Measurements from ENCODE around the gene IFIH1.

The IFIH1 gene

GRCh38 chr2:162318328-162319180 is at the start of gene IFIH1:
TSS of gene IFIH1 (minus strand) at chr2:162318684. CDS start at chr2:162318307, 377 bp downstream.
- in situ Hi-C loops (cut with MboI; ENCODE audit: low pct_unique_long_range_greater_than_20kb, low sequenced_read_pairs), result no loop called here
- peak; percentile 90 for DNase-seq

GRCh38 chr2:162365392-162365791 is 46.9 kb upstream of the IFIH1 start:
- DNase-seq, result no peak
- in situ Hi-C loops (cut with MboI; ENCODE audit: low pct_unique_long_range_greater_than_20kb, low sequenced_read_pairs), result no loop called here

- DNase-seq, result no peak
- in situ Hi-C loops (cut with MboI; ENCODE audit: low pct_unique_long_range_greater_than_20kb, low sequenced_read_pairs), result no loop called here
Observed at GRCh38 chr2:162344617-162344950, 26.1 kb upstream of the IFIH1 start.

GRCh38 chr2:162343824-162344616 is 25.5 kb upstream of the IFIH1 start, which contains the start of gene GCA:
TSS of gene GCA (plus strand) at chr2:162344132. CDS start at chr2:162344249, 117 bp downstream.
- in situ Hi-C loops (cut with MboI; ENCODE audit: low pct_unique_long_range_greater_than_20kb, low sequenced_read_pairs), result no loop called here
- peak; percentile 96 for DNase-seq

- no peak for DNase-seq
- in situ Hi-C loops (cut with MboI; ENCODE audit: low pct_unique_long_range_greater_than_20kb, low sequenced_read_pairs), result no loop called here
Observed at GRCh38 chr2:162343492-162343823, 25.0 kb upstream of the IFIH1 start.

GRCh38 chr2:162342841-162343240 is 24.4 kb upstream of the IFIH1 start:
- in situ Hi-C loops (cut with MboI; ENCODE audit: low pct_unique_long_range_greater_than_20kb, low sequenced_read_pairs), result no loop called here
- no peak for DNase-seq

- in situ Hi-C loops (cut with MboI; ENCODE audit: low pct_unique_long_range_greater_than_20kb, low sequenced_read_pairs), result no loop called here
Observed at GRCh38 chr2:162342321-162342720, 23.8 kb upstream of the IFIH1 start.

GRCh38 chr2:162340822-162341221 is 22.3 kb upstream of the IFIH1 start:
- in situ Hi-C loops (cut with MboI; ENCODE audit: low pct_unique_long_range_greater_than_20kb, low sequenced_read_pairs), result no loop called here
- no peak for DNase-seq

More at GRCh38 chr2:162342321-162342720, 23.8 kb upstream of the IFIH1 start:
- DNase-seq, result no peak

- DNase-seq, result no peak
- in situ Hi-C loops (cut with MboI; ENCODE audit: low pct_unique_long_range_greater_than_20kb, low sequenced_read_pairs), result no loop called here
Observed at GRCh38 chr2:162337868-162338267, 19.4 kb upstream of the IFIH1 start.

- peak; percentile 23 for DNase-seq
- in situ Hi-C loops (cut with MboI; ENCODE audit: low pct_unique_long_range_greater_than_20kb, low sequenced_read_pairs), result no loop called here
Observed at GRCh38 chr2:162333968-162334367, 15.5 kb upstream of the IFIH1 start.

GRCh38 chr2:162330881-162331280 is 12.4 kb upstream of the IFIH1 start:
- in situ Hi-C loops (cut with MboI; ENCODE audit: low pct_unique_long_range_greater_than_20kb, low sequenced_read_pairs), result no loop called here
- no peak for DNase-seq

GRCh38 chr2:162328424-162329157 is 10.1 kb upstream of the IFIH1 start:
- no peak for DNase-seq
- in situ Hi-C loops (cut with MboI; ENCODE audit: low pct_unique_long_range_greater_than_20kb, low sequenced_read_pairs), result no loop called here

- in situ Hi-C loops (cut with MboI; ENCODE audit: low pct_unique_long_range_greater_than_20kb, low sequenced_read_pairs), result no loop called here
- no peak for DNase-seq
Observed at GRCh38 chr2:162327806-162328205, 9.3 kb upstream of the IFIH1 start.

- in situ Hi-C loops (cut with MboI; ENCODE audit: low pct_unique_long_range_greater_than_20kb, low sequenced_read_pairs), result no loop called here
- DNase-seq, result peak; percentile 31
Observed at GRCh38 chr2:162327134-162327769, 8.8 kb upstream of the IFIH1 start.

- no peak for DNase-seq
- in situ Hi-C loops (cut with MboI; ENCODE audit: low pct_unique_long_range_greater_than_20kb, low sequenced_read_pairs), result no loop called here
Observed at GRCh38 chr2:162324953-162325352, 6.5 kb upstream of the IFIH1 start.

GRCh38 chr2:162320864-162321517 is 2.5 kb upstream of the IFIH1 start:
- in situ Hi-C loops (cut with MboI; ENCODE audit: low pct_unique_long_range_greater_than_20kb, low sequenced_read_pairs), result no loop called here
- no peak for DNase-seq

- peak; percentile 60 for DNase-seq
- in situ Hi-C loops (cut with MboI; ENCODE audit: low pct_unique_long_range_greater_than_20kb, low sequenced_read_pairs), result no loop called here
Observed at GRCh38 chr2:162317861-162318327, 590 bp downstream of the IFIH1 start.

- in situ Hi-C loops (cut with MboI; ENCODE audit: low pct_unique_long_range_greater_than_20kb, low sequenced_read_pairs), result no loop called here
- peak; percentile 27 for DNase-seq
Observed at GRCh38 chr2:162317058-162317742, 1.3 kb downstream of the IFIH1 start.
